ENCODE measurements around the gene MEX3C. TPM values are rescaled to one million over a fixed set of nuclear protein-coding genes. Genes with fewer than 3 reads are reported as not detected.

MEX3C gene
- total and polyA plus RNA-seq, 5 donors from 2014 or later: 6.4 to 84.3 (median 10.2) TPM

Other genes starting within 250 kb of the MEX3C start
- gene ELAC1, start 229.6 kb downstream of the MEX3C start, total RNA-seq: 5.9 TPM
- 10 to 100 TPM; 18.5 to 23.0 (median 19.6) TPM for gene ELAC1, start 229.6 kb downstream of the MEX3C start, polyA plus RNA-seq
- gene SMAD4, start 167.5 kb downstream of the MEX3C start, total RNA-seq: 89.5 TPM
- gene SMAD4, start 167.5 kb downstream of the MEX3C start, polyA plus RNA-seq: 10 to 100 TPM; 61.5 to 84.4 (median 78.0) TPM

Data from CD4-positive, CD25-positive, alpha-beta regulatory T cell (primary cell).